Nephron progenitor cell (in vitro differentiated cells): ENCODE measurements around the gene SPTLC3.

Experiments
- DNase-seq: peaks from one replicate; pipeline ENCODE4 v3.0.0; 2021
- H3K27ac Mint-ChIP-seq: 2 replicates; pipeline ENCODE4 v1.8.0; 2021; ENCODE audit warnings: mild to moderate bottlenecking, moderate library complexity, mixed read lengths
- H3K27me3 Mint-ChIP-seq: 2 replicates; pipeline ENCODE4 v1.8.0; 2021; ENCODE audit warnings: mild to moderate bottlenecking, low read depth, mixed read lengths; ENCODE audit not compliant: poor library complexity
- H3K36me3 Mint-ChIP-seq: 2 replicates; pipeline ENCODE4 v1.8.0; 2021; ENCODE audit warnings: low read depth, mixed read lengths
- H3K4me1 Mint-ChIP-seq: 2 replicates; pipeline ENCODE4 v1.8.0; 2021; ENCODE audit warnings: mixed read lengths
- H3K4me3 Mint-ChIP-seq: 2 replicates; pipeline ENCODE4 v1.8.0; 2021; ENCODE audit warnings: mild to moderate bottlenecking, moderate library complexity, mixed read lengths
- H3K9me3 Mint-ChIP-seq: 2 replicates; pipeline ENCODE4 v1.8.0; 2021; ENCODE audit warnings: mild to moderate bottlenecking, moderate library complexity, mixed read lengths
- TF ChIP-seq, protein P1 (sequence below): fragments of 200-600 bp; sonication (generic); IDR thresholded peaks from 2 replicates; pipeline ENCODE4 v1.5.0; 2021; ENCODE audit warnings: antibody characterized with exemption

The SPTLC3 gene

DNA sequence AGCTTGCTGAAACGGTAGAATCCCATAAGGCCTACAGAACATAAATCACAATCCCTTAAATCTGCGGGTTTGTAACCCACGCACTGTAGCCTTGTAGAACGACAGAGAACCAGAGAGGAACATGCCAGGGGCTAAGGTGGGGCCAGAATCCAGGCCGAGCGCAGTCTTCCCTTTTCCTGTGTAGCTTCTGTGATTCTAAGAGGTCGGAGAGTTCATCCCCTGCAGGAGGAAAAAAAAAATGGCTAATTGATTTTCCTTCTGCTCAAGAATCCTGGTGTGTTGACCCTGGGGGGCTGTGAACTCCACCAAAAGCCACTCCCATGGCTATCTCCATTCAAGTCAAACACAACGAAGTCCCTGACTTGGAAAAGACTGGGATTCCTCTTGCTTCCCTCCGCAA, 96.3 kb downstream of the SPTLC3 start:
- DNase-seq: peak; percentile 28
- H3K9me3 Mint-ChIP-seq: no peaks in the 10 kb centered on the region
- no peak overlapping the region for H3K4me3 Mint-ChIP-seq
- H3K4me1 Mint-ChIP-seq: peaks cover 32% of the 10 kb centered on the region
- no peaks in the 10 kb centered on the region for H3K27me3 Mint-ChIP-seq
- H3K27ac Mint-ChIP-seq: no peak overlapping the region
- H3K36me3 Mint-ChIP-seq: no peaks in the 10 kb centered on the region
- TF ChIP-seq, protein P1, sequence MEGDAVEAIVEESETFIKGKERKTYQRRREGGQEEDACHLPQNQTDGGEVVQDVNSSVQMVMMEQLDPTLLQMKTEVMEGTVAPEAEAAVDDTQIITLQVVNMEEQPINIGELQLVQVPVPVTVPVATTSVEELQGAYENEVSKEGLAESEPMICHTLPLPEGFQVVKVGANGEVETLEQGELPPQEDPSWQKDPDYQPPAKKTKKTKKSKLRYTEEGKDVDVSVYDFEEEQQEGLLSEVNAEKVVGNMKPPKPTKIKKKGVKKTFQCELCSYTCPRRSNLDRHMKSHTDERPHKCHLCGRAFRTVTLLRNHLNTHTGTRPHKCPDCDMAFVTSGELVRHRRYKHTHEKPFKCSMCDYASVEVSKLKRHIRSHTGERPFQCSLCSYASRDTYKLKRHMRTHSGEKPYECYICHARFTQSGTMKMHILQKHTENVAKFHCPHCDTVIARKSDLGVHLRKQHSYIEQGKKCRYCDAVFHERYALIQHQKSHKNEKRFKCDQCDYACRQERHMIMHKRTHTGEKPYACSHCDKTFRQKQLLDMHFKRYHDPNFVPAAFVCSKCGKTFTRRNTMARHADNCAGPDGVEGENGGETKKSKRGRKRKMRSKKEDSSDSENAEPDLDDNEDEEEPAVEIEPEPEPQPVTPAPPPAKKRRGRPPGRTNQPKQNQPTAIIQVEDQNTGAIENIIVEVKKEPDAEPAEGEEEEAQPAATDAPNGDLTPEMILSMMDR: no peak

DNA sequence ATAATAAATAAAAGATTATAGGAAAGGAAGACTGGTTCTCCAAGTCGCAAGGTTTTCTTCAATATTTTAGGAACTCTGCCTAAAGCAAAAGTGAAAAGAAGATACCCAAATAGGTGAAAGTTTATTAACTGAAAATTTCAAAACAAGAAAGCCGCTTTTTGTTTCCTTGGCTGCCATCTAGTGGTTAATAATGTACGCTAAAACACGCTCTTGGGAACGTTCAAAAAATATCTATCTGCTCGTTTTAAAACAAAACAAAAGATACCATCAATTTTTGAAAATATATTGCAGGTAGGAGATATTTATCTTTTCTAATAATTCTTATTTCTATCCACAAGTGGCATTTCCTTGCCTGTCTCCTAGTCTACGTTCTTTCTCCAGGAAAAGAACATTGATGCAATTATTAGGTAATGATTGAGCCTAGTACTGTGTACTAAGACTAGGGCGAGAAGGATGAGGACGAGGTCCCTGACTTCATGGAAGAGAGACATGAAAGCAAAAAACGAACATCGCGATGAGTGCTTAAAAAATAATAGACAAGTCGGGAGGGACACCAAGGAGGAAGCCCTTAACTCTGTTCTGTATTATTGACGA, 97.2 kb downstream of the SPTLC3 start:
- Mint-ChIP-seq H3K27me3 (no peaks in the 10 kb centered on the region), H3K27ac (no peak overlapping the region), H3K4me3 (no peak overlapping the region), H3K36me3 (no peaks in the 10 kb centered on the region), H3K9me3 (no peaks in the 10 kb centered on the region), H3K4me1 (peaks cover 34% of the 10 kb centered on the region)
- peak; percentile 6 for DNase-seq
- TF ChIP-seq, protein P1: peak; percentile 79

DNA sequence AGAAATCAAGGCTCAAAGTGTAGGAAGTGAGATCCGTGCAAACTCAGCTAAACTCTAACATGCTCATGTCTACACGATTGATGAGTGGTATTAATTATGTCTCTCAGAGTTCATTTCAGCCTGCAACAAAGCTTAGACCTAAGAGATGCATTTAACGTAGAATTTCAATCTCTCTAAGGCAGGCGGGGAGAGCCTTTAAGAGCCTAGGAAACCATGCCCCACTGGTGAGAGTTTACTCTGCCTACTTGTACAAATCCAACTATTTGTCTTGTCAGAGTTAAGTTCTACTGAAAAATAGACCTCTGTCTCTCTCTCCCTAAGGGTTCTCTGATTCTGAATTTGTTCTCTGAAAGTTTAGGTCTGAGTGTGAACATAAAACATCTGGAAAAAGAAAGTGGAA, 100.9 kb downstream of the SPTLC3 start:
- Mint-ChIP-seq H3K9me3 (no peaks in the 10 kb centered on the region), H3K27me3 (no peaks in the 10 kb centered on the region), H3K4me3 (no peak overlapping the region), H3K4me1 (peaks cover 20% of the 10 kb centered on the region), H3K36me3 (no peaks in the 10 kb centered on the region), H3K27ac (no peak overlapping the region)
- TF ChIP-seq, protein P1: no peak
- DNase-seq: no peak

DNA sequence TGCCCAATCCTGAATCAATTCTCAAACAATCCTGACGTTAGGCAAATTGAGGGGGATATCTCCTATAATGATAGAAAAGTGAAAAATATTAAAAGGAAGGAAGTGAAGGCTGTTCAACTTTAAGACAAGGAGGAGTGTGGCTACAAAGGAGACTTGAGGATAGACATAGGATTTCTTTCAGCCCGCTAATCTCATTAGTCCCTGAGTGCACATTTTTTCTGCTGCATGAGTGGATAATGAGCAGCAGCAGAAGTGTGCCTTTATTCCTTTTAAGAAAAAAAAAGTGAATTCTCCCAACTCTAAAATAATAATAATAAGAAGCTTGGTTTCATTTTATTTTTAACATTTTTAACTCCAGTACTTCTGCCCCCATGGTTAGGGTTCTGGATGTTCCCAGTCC, 102.0 kb downstream of the SPTLC3 start:
- Mint-ChIP-seq H3K9me3 (no peaks in the 10 kb centered on the region), H3K27me3 (no peaks in the 10 kb centered on the region), H3K27ac (no peak overlapping the region), H3K4me3 (no peak overlapping the region), H3K4me1 (peaks cover 22% of the 10 kb centered on the region), H3K36me3 (no peaks in the 10 kb centered on the region)
- TF ChIP-seq, protein P1: no peak
- no peak for DNase-seq

DNA sequence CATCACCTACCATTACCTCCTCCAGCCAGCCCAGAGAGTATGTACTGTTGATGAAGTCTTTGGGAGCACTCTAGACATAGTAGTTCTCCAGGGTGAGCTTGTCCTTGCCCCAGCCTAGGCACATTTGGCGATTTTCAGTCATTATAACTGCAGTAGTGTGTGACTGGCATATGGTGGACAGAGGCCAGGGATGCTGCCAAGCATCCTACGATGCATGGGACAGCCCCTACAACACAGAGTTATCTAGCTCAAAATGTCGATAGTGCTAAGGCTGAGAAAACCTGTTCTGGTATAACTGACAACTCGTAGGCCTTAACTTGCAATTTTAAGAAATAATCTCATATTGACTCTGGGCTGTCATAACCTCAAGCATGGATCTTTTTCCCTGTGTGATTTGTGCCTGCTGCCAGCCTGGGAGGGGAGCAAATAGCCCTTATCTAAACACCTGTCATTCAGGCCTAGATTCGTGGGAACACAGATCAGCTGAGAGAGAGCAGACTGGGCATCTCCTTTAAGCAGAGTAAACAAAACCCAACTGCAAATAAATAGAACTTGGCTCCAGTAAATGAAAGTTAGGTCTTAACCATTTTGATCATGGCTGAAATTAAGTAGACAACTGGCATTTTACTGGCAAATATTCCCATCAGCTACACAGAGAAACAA, 102.6 kb downstream of the SPTLC3 start:
- no peak overlapping the region for H3K4me3 Mint-ChIP-seq
- TF ChIP-seq, protein P1: no peak
- H3K9me3 Mint-ChIP-seq: no peaks in the 10 kb centered on the region
- H3K27me3 Mint-ChIP-seq: no peaks in the 10 kb centered on the region
- peaks cover 23% of the 10 kb centered on the region for H3K4me1 Mint-ChIP-seq
- DNase-seq: no peak
- H3K27ac Mint-ChIP-seq: no peak overlapping the region
- no peaks in the 10 kb centered on the region for H3K36me3 Mint-ChIP-seq

DNA sequence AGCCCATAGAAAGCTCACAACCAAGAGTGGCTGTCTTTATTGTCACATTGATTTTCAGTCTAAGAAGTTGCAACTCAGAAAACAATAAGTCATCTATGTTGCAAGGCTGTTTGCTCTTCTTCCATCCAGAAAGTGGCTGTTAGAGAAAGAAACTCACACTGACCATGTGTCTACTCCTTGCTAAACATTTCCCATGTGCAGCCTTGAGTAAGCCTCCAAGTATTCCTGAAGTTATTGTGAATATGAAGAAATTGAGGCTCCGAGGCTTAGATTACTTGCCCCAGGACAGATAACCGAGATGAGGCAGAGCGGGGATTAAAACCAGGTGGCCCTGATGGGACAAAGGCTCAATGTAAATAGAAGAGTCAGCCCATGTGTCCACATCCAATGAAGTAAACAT, 105.0 kb downstream of the SPTLC3 start:
- no peak for DNase-seq
- peaks cover 25% of the 10 kb centered on the region for H3K4me1 Mint-ChIP-seq
- H3K4me3 Mint-ChIP-seq: no peak overlapping the region
- TF ChIP-seq, protein P1: no peak
- H3K36me3 Mint-ChIP-seq: no peaks in the 10 kb centered on the region
- H3K27me3 Mint-ChIP-seq: no peaks in the 10 kb centered on the region
- no peaks in the 10 kb centered on the region for H3K9me3 Mint-ChIP-seq
- no peak overlapping the region for H3K27ac Mint-ChIP-seq
